GM19455 (cell line): ENCODE data around the gene NFATC1.

Experiments used
- ATAC-seq: cut with Tn5 transposase; IDR thresholded peaks from one replicate; pipeline ENCODE4 v1.9.1; 2021; ENCODE audit not compliant: unreplicated experiment

Gene NFATC1

DNA sequence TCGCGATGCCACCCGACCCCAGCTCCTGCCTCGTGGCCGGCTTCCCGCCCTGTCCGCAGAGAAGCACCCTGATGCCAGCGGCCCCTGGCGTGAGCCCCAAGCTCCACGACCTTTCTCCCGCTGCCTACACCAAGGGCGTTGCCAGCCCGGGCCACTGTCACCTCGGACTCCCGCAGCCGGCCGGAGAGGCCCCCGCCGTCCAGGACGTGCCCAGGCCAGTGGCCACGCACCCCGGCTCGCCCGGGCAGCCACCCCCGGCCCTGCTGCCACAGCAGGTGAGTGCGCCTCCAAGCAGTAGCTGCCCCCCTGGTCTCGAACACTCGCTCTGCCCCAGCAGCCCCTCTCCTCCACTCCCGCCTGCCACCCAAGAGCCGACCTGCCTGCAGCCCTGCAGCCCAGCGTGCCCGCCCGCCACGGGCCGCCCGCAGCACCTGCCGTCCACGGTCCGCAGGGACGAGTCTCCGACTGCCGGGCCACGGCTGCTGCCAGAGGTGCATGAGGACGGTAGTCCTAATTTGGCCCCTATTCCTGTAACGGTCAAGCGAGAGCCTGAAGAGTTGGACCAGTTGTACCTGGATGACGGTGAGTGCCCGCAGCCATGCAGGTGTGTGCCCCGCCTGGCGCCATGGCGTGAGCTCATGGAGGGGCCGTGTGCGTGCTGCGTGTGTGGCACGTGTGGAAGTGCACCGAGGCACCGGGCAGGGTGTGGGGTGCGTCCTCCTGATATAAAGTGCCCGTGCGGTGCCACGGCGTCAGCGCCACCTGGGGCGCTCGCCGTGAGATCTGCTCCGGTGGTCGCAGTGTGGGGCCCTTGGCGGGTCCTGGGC is 90.8 kb downstream of the NFATC1 start:
- ATAC-seq = no peak

DNA sequence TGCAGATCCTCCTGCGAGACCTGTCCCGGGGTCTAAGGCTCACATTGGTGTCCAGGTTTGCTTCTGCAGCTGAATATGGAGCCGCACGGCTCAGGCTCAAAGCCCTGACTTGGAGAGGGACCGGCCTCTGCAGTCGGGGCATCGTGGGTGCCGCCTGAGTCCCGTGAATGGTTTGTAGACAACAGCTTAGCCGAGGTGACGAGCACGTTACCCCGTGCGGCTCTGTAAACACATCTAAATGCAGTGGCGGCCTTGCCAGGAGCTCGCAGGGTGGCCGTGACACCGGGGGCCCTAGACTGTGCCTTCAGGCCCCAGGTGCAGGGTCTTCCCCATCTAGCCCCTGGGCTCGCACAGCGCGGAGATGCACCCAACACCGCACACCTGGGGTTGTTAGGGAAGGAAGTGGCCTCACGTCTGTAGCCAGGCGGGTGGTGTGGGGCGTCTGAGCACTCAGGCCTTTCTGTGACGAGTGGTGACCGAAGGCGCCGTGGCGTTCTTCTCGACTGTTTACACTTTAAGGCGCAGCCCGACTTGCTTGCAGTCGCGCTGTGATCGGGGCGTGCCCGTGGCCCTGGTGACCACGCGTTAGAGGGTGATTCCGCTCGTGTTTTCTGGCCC is 91.6 kb downstream of the NFATC1 start:
- no peak for ATAC-seq

DNA sequence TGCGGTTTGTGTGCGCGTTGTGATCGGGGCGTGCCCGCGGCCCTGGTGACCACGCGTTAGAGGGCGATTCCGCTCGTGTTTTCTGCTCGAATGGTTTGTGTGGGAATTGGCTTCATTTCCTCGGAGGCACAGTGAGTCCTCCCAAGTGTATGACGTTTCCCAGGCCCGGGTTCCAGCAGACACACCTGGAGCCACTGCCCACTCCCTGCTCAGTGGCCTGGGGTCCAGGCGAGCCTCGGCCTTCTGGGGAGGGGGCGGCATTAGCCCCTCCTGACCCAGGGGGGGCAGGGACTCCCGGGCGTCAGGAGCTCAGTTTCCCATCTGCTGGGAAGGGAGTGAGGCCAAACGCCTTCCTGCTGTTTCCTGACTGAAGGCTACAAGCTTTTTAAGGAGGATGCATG is 92.1 kb downstream of the NFATC1 start:
- no peak for ATAC-seq

DNA sequence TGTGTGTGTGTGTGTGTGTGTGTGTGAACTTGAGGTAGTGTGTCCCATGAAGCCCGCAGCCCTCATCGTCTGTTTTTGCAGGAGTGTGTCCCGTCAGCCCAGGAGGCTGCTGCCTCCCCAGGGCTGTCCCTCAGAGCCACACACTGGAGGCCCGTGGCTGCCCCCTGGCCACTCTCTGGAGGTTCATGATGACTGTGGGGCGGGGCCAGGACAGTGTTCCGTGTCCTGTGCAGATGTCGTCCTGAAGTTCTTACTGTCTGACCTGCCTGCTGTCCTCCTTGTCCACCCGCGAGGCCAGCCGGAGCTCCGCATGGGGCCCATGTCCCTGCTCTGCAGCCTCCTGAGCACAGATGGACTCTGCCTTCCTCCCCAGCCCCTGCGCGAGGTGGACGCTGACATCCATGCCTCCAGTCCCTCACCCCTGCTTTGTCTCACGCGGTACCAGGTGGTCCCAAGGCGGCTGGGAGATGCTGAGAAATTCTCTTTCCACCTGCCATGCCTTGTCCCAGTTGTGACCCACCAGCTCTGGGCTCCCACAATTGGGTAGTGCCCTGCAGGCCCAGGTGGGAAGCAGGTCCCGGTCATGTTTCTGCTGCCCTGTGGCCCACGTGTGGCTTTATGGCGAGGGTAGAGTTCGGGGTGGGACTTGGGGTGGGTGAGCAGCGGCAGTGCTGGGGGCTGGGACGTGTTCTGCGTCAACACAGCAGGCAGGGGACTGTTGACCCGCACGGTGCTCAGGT is 92.8 kb downstream of the NFATC1 start:
- no peak for ATAC-seq

DNA sequence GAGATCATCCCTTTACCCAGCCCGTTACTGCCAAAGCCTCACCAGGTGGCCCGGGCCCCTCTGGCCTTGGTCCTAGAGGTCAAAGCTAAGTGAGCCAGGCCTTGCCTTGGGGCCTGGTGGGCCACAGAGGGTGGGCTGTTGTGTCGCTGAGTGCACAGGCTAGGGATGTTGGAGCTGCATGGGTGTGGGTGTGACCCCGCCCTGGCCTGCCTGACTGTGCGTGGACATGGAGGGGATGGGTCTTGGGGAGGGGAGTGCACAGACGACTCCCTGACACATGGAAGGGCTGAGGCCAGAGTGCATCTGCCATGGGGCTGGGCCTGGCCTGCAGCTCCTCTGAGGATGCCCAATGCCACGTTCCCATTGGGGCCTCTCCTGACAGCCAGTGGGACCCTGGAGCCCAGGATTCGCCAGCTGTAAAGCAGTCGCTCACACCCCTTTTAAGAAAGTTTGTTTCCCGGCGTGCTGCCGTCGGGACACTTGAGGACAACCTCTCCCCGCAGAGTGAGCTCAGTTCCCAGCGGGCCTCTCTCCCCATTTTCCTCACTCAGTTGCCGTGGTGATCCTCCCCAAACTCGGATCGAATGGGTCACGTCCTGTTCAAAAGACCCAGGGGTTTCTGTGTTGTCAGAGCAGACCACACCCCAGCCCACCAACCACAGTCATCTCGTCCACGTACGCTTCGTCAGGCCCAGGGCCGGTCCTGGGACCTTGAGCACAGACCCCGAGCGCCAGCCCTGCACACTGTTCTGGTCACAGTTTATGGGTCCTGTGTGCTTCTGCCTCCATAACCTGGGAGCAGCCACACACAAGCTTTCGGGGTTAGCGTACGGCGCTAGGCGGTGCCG is 93.5 kb downstream of the NFATC1 start:
- ATAC-seq = no peak

DNA sequence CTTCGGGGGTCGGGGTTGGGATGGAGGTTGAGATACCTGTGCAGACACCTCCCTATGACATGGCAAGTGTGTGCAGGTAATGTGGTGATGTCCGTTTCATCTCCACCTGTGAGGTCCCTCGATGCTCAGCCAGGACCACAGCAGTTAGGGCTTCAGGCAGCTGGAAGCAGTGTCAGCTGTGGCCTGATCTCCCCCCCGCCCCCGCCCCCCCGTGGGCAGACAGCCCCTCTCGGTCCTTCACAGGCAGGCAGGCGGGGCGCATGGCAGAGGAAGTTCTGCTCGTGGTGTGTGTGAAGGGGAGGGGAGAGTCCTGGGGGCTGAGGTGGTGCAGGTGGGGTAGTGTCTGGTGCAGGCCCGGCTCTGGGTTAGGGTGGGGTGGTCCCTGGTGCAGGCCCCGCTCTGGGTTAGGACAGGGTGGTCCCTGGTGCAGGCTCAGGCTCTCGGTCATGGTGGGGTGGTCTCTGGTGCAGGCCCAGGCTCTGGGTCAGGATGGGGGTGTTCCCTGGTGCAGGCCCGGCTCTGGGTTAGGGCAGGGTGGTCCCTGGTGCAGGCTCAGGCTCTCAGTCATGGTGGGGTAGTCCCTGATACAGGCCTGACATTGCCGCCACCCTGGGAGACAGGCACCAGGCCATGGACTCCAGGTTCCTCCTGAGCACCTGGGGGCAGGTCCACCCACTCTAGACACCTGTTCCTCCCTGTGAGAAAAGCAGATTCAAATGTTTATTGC is 94.3 kb downstream of the NFATC1 start:
- ATAC-seq = no peak

DNA sequence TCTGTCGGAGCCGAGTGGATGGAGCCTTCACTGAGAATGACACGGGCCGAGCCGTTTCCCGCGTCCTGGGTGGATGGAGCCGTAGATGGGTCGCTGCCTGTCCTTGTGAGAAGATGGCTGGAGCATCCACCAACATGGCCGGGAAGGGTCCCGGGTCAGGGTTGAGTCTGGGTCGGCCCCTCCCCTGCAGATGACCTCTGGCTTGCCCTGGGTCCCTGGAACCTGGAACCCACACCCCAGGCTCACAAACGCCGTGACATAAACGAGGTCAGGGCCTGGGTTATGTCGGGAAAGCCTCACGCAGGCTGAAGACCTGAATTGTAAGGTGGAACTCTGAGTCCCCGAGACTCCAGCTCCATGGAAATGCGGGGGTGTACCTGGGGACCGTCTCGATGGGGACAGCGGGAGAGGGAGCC is 94.9 kb downstream of the NFATC1 start:
- ATAC-seq = no peak

DNA sequence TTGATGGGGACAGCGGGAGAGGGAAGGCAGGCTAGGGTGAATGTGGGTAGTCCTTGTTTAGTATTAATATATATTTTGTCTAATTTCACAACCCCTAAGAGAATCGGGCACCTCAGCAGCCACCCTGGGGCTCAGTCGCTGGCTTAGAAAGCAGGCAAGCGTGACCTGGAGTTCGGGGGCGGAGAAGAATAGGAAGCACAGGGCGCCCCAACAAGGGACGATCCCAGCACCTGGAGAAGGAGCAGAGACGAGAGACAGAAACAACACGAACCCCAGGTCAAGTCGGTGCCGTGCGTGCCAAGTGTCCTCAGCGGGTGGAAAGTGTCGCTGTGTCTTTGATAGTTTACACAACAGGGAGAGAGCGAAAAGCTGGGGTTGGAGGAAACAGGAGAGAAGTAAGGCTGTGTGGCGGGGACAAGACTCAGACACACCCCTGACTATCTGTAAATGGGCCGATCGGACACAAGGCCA is 95.4 kb downstream of the NFATC1 start:
- no peak for ATAC-seq

DNA sequence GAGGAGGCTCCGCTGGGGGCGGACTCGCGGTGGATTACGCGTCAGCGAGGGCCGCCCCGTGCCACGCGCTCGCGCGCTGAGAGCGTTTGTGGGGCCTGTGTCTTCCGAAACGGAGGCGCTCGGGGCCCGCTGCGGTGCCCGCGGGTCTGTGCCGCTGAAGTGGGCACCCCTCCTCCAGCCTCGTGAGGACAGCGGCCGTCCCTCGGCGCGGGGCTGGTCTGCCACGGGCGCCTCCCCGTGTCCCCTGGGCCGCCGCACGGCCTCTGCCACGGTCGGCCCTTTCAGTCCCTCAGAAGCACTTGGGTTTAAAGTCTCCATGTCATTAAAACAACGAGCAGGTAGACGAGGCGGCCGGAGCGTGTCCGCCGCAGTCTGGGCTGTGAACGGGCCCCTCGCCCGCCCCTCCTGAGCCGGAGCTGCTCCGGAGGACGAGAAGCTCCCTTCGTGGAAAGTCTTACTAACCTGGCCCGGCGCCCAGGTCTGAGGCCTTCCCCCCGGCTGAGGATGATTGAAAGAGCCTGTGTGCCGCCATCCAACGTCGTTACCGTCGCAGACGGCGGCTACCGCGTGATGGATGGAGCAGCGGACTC is 97.6 kb downstream of the NFATC1 start:
- no peak for ATAC-seq

DNA sequence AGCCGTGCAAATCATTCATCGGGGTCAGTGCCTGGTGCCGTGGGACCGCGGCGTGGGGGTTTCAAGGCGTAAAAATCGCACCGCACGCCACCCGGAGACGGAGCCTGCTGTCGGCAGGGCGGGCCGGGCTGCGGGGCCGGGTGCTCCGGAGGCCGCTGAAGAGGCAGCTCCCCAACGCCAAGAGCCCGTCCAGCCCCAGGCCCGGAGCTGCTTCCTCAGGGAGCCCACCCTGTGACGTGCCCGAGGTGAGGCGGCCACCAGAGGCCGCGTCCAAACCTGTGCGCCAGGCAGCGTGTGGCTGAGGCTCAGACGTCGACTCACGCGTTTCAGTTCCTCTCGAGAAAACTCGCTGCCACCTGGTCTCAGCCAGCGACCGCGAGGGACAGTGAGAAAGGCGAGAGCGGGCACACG is 98.1 kb downstream of the NFATC1 start:
- no peak for ATAC-seq

DNA sequence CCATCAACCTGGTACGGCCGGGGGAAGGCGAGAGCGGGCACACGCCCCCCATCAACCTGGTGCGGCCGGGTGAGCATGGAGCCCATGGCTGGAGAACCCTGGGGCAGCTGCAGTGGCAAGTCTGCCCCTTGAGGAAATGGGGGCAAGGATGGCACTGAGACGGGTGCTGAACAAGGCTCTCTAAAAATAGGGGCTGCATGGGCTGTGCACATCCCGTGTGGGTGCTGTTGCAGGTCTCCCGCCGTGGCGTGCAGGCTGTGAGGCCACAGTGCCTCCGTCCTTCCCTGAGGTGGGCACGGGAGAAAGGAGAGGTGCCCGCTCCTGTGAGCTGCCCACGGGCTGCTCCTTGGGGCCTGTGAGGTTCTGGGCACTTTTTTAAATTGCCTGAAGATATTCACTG is 99.2 kb downstream of the NFATC1 start:
- ATAC-seq = no peak

DNA sequence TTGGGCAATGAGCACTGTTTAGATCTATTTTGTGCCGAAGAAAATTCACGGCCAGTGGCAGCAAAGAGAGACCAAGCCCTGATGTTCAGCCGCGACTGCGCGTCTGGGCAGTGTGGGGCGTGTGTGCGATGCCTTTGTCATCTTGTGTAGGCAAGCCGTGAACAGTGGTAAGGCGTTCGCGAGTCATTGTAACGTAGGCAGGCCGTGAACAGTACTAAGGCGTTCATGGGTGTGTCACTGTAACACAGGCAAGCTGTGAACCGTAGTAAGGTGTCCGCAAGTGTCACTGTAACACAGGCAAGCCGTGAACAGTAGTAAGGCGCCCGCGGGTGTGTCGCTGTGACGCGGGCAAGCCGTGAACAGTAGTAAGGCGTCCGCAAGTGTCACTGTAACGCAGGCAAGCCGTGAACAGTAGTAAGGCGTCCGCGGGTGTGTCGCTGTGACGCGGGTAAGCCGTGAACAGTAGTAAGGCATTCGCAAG is 99.9 kb downstream of the NFATC1 start:
- no peak for ATAC-seq

DNA sequence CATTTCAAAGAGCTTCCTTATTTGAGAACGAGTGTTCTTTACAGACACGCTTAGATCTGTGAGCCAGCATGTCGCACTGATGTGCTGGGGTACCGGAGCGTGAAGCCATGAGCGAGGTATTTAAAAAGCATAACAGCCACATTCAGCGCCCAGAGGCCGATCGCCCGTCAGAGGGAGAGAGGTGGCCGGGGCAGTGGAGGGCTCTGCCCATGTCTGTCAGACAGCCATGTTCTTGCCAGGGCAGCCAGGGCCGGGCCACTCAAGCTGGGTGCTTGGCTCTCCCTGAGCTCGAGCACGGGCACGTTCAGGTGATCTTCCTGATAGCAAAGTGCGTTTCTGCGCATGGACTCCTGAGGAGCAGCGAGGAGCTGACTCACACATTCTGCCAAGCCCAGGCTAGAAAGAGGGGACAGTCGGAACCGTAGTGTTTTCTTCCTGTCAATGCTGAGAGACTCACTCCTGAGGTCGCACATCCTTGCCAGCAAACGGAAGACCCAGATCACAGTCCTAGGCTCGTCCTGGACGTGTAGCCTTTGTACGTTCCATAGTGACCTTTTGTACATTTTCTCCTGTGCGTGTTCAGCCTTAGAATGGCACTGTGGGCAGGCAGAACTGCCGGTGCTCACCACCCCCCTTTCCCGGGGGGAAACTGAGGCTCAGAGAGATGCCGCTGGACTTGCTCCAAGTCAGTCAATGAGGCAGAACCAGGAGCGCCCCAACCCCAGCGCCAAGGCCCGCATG is 100.7 kb downstream of the NFATC1 start:
- ATAC-seq = no peak

DNA sequence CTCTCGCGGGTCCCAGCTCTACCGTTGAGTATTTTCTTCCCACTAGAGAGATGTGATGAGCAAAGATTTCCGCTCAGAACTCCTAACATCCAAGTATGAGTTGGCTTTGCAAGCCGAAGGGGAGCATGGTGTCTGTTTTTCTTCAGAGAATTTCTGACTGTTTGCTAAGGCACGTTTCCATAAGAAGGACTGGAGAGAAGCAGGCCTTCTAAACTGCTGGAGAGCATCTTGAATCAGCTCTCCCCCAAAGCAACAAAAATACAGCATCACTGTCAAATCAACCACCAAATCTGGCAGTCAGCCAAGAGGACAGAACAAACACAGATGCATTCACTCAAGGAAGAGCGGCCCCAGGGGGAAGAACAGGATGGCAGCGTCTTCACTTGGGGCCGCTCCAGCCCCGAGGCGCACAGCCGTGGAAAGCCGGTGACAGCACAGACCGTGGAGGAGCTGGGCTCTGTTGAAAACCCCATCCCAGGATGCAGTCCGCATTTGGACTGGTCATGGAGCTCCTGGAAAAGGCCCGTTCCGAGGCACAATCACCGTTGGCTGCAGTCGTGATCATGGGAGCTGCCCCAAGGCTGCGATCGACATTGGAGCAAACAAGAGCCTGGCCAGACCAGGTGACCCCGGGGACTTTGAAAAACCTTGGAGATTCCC is 101.4 kb downstream of the NFATC1 start:
- ATAC-seq = no peak

DNA sequence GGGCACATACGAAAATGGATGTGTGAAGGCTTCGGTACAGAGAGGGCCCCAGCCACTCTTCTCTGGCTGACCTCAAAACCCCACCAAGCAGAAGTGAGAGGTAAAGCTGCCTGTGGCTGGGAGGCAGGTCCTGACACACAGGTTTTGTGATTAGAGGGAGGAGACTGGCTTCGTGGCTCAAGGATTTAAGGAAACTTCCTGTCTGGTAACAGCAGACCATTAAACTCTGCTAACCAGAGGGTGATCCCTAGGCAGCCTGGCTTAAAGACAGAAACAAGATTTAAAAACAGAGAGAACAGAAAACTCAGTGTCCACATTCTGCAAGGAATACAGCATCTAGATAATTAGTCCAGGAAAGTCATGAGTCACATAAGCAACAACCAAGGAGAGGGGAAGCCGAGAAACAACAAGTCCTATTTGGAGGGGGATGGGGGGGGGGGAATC is 101.9 kb downstream of the NFATC1 start:
- ATAC-seq = peak; percentile 52

DNA sequence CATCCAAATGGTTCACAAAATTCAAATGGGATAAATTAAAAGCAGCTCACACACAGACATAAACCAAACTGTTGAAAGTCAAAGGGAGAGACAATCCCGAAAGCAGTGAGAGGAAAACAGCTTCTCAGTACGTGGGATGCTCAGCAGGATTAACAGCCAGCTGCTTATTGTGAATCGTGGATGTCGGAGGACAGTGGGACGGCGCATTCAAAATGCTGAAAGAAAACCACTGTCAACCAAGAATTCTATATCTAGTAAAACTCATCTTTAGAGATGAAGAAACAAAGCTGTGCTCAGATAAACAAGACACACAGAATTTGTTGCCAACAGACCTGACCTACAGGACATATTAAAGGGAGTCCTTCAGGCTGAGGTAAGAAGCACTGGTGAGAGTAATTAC is 102.9 kb downstream of the NFATC1 start:
- ATAC-seq = no peak

DNA sequence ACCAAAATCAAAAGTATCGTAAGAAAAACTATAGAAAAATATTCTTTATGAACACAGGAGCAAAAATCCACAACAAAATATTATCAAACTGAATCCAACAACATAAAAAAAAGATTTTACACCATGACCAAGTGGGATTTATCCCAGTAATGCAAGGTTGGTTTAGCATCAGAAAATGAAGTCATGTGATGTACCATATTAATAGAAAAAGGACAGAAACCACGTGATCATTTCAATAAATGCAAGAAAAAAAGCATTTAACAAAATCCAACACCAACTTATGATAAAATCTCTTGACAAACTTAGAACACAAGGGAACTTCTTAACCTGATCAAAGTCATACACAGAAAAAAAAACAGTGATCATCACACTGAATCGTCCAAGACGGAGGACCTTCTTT is 105.3 kb downstream of the NFATC1 start:
- no peak for ATAC-seq

DNA sequence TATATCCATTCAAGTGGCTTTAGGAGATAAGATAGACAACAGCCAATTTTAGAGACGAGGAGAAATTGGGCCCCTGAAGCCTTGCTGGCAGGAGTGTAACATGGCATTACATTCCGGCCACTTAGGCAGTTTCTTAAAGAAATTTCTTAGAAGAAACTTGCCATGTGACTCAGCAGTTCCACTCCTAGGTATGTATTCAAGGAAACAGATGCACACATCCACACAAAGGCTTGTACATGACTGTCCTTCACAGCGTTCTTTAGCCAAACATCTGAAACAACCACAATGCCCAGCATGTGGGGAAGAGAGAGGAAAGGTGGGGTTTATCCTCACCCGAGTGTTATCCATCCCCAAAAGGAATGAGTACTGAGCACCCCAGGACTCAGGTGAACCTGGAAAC is 107.1 kb downstream of the NFATC1 start:
- no peak for ATAC-seq
